GM19043 (cell line): Measurements from ENCODE around the gene USP17L19.
"Not testable (repeated sequence)": the region's sequence is repeated elsewhere in the genome, so short reads cannot be mapped to it uniquely, and the experiment has no call there.

ENCODE experiments used
- ATAC-seq: cut with Tn5 transposase; IDR thresholded peaks from one replicate; pipeline ENCODE4 v1.9.1; 2021; ENCODE audit warnings: low read depth; ENCODE audit not compliant: unreplicated experiment

USP17L19 gene, protein sequence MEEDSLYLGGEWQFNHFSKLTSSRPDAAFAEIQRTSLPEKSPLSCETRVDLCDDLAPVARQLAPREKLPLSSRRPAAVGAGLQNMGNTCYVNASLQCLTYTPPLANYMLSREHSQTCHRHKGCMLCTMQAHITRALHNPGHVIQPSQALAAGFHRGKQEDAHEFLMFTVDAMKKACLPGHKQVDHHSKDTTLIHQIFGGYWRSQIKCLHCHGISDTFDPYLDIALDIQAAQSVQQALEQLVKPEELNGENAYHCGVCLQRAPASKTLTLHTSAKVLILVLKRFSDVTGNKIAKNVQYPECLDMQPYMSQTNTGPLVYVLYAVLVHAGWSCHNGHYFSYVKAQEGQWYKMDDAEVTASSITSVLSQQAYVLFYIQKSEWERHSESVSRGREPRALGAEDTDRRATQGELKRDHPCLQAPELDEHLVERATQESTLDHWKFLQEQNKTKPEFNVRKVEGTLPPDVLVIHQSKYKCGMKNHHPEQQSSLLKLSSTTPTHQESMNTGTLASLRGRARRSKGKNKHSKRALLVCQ

DNA sequence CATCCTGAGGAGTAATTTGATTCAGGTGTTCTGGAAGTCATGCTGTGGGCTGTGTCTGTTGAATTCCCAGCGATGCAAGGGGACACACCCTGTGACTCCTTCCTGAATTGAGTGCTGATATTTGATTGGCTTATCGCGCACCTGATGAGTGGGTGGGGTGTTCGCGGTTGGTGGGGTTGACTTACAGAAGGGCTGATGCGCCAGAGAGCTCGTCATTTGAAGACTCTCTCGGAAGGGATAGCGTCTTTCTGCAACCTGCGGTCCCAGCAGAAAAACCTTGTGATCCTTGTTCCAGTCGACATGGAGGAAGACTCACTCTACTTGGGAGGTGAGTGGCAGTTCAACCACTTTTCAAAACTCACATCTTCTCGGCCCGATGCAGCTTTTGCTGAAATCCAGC is at the start of gene USP17L19:
TSS of gene USP17L19 (plus strand) at position 301 of the 400 bp plus-strand sequence. CDS start at position 301, 0 bp downstream.
- not testable (repeated sequence) for ATAC-seq

DNA sequence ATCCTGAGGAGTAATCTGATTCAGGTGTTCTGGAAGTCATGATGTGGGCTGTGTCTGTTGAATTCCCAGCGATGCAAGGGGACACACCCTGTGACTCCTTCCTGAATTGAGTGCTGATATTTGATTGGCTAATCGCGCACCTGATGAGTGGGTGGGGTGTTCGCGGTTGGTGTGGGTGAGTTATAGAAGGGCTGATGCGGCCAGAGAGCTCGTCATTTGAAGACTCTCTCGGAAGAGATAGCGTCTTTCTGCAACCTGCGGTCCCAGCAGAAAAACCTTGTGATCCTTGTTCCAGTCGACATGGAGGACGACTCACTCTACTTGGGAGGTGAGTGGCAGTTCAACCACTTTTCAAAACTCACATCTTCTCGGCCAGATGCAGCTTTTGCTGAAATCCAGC is 42.8 kb upstream of the USP17L19 start, which contains the start of gene USP17L10:
TSS of gene USP17L10 (plus strand) at position 301 of the 400 bp plus-strand sequence. CDS start at position 301, 0 bp downstream.
- ATAC-seq, result not testable (repeated sequence)

DNA sequence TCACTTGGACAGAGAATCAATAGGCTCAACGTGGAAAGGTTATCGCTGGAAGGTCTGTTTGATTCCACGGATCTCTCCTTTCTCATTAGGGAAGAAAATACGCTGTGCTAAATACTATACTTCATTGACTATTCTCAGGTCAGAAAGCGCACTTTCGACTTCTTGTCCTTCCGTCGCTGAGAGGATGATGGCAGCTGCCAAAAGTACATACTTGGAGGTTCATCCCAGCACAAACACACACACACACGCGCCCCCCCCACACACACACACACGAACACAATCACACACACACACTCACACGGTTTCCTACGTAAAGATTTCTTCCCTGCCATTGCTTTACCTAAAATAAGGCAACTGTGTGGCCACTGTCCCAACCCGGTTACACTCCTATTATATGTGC is 38.5 kb upstream of the USP17L19 start:
- not testable (repeated sequence) for ATAC-seq

DNA sequence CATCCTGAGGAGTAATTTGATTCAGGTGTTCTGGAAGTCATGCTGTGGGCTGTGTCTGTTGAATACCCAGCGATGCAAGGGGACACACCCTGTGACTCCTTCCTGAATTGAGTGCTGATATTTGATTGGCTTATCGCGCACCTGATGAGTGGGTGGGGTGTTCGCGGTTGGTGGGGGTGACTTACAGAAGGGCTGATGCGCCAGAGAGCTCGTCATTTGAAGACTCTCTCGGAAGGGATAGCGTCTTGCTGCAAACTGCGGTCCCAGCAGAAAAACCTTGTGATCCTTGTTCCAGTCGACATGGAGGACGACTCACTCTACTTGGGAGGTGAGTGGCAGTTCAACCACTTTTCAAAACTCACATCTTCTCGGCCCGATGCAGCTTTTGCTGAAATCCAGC is 38.1 kb upstream of the USP17L19 start, which contains the start of gene USP17L11:
TSS of gene USP17L11 (plus strand) at position 301 of the 400 bp plus-strand sequence. CDS start at position 301, 0 bp downstream.
- ATAC-seq, result not testable (repeated sequence)

DNA sequence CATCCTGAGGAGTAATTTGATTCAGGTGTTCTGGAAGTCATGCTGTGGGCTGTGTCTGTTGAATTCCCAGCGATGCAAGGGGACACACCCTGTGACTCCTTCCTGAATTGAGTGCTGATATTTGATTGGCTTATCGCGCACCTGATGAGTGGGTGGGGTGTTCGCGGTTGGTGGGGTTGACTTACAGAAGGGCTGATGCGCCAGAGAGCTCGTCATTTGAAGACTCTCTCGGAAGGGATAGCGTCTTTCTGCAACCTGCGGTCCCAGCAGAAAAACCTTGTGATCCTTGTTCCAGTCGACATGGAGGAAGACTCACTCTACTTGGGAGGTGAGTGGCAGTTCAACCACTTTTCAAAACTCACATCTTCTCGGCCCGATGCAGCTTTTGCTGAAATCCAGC is 33.3 kb upstream of the USP17L19 start, which contains the start of gene USP17L12:
TSS of gene USP17L12 (plus strand) at position 301 of the 400 bp plus-strand sequence. CDS start at position 301, 0 bp downstream.
- not testable (repeated sequence) for ATAC-seq

DNA sequence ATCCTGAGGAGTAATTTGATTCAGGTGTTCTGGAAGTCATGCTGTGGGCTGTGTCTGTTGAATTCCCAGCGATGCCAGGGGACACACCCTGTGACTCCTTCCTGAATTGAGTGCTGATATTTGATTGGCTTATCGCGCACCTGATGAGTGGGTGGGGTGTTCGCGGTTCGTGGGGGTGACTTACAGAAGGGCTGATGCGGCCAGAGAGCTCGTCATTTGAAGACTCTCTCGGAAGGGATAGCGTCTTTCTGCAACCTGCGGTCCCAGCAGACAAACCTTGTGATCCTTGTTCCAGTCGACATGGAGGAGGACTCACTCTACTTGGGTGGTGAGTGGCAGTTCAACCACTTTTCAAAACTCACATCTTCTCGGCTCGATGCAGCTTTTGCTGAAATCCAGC is 28.6 kb upstream of the USP17L19 start, which contains the start of gene USP17L13:
TSS of gene USP17L13 (plus strand) at position 301 of the 400 bp plus-strand sequence. CDS start at position 301, 0 bp downstream.
- ATAC-seq, result not testable (repeated sequence)

DNA sequence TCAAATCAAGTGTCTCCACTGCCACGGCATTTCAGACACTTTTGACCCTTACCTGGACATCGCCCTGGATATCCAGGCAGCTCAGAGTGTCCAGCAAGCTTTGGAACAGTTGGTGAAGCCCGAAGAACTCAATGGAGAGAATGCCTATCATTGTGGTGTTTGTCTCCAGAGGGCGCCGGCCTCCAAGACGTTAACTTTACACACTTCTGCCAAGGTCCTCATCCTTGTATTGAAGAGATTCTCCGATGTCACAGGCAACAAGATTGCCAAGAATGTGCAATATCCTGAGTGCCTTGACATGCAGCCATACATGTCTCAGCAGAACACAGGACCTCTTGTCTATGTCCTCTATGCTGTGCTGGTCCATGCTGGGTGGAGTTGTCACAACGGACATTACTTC is 22.9 kb upstream of the USP17L19 start:
- not testable (repeated sequence) for ATAC-seq

DNA sequence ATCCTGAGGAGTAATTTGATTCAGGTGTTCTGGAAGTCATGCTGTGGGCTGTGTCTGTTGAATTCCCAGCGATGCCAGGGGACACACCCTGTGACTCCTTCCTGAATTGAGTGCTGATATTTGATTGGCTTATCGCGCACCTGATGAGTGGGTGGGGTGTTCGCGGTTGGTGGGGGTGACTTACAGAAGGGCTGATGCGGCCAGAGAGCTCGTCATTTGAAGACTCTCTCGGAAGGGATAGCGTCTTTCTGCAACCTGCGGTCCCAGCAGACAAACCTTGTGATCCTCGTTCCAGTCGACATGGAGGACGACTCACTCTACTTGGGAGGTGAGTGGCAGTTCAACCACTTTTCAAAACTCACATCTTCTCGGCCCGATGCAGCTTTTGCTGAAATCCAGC is 19.1 kb upstream of the USP17L19 start, which contains the start of gene USP17L15:
TSS of gene USP17L15 (plus strand) at position 301 of the 400 bp plus-strand sequence. CDS start at position 301, 0 bp downstream.
- ATAC-seq, result not testable (repeated sequence)

DNA sequence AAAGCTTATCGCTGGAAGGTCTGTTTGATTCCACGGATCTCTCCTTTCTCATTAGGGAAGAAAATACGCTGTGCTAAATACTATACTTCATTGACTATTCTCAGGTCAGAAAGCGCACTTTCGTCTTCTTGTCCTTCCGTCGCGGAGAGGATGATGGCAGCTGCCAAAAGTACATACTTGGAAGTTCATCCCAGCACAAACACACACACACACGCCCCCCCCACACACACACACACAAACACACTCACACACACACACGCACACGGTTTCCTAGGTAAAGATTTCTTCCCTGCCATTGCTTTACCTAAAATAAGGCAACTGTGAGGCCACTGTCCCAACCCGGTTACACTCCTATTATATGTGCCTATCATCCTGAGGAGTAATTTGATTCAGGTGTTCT is 14.7 kb upstream of the USP17L19 start:
- ATAC-seq, result not testable (repeated sequence)

DNA sequence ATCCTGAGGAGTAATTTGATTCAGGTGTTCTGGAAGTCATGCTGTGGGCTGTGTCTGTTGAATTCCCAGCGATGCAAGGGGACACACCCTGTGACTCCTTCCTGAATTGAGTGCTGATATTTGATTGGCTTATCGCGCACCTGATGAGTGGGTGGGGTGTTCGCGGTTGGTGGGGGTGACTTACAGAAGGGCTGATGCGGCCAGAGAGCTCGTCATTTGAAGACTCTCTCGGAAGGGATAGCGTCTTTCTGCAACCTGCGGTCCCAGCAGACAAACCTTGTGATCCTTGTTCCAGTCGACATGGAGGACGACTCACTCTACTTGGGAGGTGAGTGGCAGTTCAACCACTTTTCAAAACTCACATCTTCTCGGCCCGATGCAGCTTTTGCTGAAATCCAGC is 9.6 kb upstream of the USP17L19 start, which contains the start of gene USP17L17:
TSS of gene USP17L17 (plus strand) at position 301 of the 400 bp plus-strand sequence. CDS start at position 301, 0 bp downstream.
- not testable (repeated sequence) for ATAC-seq

DNA sequence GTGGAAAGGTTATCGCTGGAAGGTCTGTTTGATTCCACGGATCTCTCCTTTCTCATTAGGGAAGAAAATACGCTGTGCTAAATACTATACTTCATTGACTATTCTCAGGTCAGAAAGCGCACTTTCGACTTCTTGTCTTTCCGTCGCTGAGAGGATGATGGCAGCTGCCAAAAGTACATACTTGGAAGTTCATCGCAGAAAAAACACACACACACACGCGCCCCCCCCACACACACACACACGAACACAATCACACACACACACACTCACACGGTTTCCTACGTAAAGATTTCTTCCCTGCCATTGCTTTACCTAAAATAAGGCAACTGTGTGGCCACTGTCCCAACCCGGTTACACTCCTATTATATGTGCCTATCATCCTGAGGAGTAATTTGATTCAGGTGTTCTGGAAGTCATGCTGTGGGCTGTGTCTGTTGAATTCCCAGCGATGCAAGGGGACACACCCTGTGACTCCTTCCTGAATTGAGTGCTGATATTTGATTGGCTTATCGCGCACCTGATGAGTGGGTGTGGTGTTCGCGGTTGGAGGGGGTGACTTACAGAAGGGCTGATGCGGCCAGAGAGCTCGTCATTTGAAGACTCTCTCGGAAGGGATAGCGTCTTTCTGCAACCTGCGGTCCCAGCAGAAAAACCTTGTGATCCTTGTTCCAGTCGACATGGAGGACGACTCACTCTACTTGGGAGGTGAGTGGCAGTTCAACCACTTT is 5.1 kb upstream of the USP17L19 start, which contains the start of gene USP17L18:
TSS of gene USP17L18 (plus strand) at position 678 of the 728 bp plus-strand sequence. CDS start at position 678, 0 bp downstream.
- ATAC-seq, result not testable (repeated sequence)

DNA sequence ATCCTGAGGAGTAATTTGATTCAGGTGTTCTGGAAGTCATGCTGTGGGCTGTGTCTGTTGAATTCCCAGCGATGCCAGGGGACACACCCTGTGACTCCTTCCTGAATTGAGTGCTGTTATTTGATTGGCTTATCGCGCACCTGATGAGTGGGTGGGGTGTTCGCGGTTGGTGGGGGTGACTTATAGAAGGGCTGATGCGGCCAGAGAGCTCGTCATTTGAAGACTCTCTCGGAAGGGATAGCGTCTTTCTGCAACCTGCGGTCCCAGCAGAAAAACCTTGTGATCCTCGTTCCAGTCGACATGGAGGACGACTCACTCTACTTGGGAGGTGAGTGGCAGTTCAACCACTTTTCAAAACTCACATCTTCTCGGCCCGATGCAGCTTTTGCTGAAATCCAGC is 4.6 kb downstream of the USP17L19 start, which contains the start of gene USP17L20:
TSS of gene USP17L20 (plus strand) at position 301 of the 400 bp plus-strand sequence. CDS start at position 301, 0 bp downstream.
- not testable (repeated sequence) for ATAC-seq

DNA sequence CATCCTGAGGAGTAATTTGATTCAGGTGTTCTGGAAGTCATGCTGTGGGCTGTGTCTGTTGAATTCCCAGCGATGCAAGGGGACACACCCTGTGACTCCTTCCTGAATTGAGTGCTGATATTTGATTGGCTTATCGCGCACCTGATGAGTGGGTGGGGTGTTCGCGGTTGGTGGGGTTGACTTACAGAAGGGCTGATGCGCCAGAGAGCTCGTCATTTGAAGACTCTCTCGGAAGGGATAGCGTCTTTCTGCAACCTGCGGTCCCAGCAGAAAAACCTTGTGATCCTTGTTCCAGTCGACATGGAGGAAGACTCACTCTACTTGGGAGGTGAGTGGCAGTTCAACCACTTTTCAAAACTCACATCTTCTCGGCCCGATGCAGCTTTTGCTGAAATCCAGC is 9.4 kb downstream of the USP17L19 start, which contains the start of gene USP17L21:
TSS of gene USP17L21 (plus strand) at position 301 of the 400 bp plus-strand sequence. CDS start at position 301, 0 bp downstream.
- ATAC-seq, result not testable (repeated sequence)

DNA sequence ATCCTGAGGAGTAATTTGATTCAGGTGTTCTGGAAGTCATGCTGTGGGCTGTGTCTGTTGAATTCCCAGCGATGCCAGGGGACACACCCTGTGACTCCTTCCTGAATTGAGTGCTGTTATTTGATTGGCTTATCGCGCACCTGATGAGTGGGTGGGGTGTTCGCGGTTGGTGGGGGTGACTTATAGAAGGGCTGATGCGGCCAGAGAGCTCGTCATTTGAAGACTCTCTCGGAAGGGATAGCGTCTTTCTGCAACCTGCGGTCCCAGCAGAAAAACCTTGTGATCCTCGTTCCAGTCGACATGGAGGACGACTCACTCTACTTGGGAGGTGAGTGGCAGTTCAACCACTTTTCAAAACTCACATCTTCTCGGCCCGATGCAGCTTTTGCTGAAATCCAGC is 14.1 kb downstream of the USP17L19 start, which contains the start of gene USP17L22:
TSS of gene USP17L22 (plus strand) at position 301 of the 400 bp plus-strand sequence. CDS start at position 301, 0 bp downstream.
- ATAC-seq, result not testable (repeated sequence)

DNA sequence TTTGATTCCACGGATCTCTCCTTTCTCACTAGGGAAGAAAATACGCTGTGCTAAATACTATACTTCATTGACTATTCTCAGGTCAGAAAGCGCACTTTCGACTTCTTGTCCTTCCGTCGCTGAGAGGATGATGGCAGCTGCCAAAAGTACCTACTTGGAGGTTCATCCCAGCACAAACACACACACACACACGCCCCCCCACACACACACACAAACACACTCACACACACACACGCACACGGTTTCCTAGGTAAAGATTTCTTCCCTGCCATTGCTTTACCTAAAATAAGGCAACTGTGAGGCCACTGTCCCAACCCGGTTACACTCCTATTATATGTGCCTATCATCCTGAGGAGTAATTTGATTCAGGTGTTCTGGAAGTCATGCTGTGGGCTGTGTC is 18.5 kb downstream of the USP17L19 start:
- not testable (repeated sequence) for ATAC-seq
